Measurements from ENCODE around the gene GPR78. TPM values are rescaled to one million over a fixed set of nuclear protein-coding genes. Genes with fewer than 3 reads are reported as not detected.

GPR78 gene
- total and polyA plus RNA-seq, 4 donors: not detected

- TF ChIP-seq, protein P1, sequence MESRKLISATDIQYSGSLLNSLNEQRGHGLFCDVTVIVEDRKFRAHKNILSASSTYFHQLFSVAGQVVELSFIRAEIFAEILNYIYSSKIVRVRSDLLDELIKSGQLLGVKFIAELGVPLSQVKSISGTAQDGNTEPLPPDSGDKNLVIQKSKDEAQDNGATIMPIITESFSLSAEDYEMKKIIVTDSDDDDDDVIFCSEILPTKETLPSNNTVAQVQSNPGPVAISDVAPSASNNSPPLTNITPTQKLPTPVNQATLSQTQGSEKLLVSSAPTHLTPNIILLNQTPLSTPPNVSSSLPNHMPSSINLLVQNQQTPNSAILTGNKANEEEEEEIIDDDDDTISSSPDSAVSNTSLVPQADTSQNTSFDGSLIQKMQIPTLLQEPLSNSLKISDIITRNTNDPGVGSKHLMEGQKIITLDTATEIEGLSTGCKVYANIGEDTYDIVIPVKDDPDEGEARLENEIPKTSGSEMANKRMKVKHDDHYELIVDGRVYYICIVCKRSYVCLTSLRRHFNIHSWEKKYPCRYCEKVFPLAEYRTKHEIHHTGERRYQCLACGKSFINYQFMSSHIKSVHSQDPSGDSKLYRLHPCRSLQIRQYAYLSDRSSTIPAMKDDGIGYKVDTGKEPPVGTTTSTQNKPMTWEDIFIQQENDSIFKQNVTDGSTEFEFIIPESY (IDR thresholded peaks at IDR 0.05): no peak
- no peak for TF ChIP-seq EGR1 (IDR thresholded peaks at IDR 0.05; ENCODE audit: low read depth in 2 of 2)
- no peak for TF ChIP-seq YY1 (IDR thresholded peaks at IDR 0.05)
- TF ChIP-seq, protein P2, sequence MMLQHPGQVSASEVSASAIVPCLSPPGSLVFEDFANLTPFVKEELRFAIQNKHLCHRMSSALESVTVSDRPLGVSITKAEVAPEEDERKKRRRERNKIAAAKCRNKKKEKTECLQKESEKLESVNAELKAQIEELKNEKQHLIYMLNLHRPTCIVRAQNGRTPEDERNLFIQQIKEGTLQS (IDR thresholded peaks at IDR 0.05): no peak
- TF ChIP-seq HNF4A (conservative IDR thresholded peaks at IDR 0.05): no peak
- no peak for TF ChIP-seq FOXA2 (IDR thresholded peaks at IDR 0.05)
- TF ChIP-seq JUND (IDR thresholded peaks at IDR 0.05): no peak
- TF ChIP-seq TAF1 (conservative IDR thresholded peaks at IDR 0.05): no peak
- TF ChIP-seq, protein P3, sequence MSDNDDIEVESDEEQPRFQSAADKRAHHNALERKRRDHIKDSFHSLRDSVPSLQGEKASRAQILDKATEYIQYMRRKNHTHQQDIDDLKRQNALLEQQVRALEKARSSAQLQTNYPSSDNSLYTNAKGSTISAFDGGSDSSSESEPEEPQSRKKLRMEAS (IDR thresholded peaks at IDR 0.05): no peak
- TF ChIP-seq GABPA (IDR thresholded peaks at IDR 0.05 in 1 of 2, conservative IDR thresholded peaks at IDR 0.05 in 1 of 2): no peak
- no peak for TF ChIP-seq SP1 (IDR thresholded peaks at IDR 0.05)
These were observed 46.8 kb upstream of the GPR78 start (continued) for GRCh38 chr4:8533274-8533865.

DNA sequence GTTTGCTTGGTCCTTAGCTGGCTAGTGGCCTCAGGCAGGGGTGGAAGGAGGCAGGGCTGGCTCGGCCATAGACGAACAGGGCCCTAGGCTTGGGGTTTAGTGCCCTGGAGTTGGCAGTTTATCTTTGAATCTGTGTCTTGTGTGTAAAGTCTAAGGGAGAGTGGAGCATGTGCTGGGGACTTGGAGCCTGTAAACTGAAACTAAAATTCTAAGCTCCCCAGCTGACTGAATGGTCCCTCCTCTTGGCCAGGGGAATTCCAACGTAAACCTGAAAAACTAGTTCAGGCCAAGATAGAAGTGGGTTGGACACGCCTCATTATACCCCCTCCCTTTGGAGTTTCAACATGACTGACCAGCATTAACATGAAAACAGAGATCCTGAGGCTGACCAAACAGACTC, 46.1 kb upstream of the GPR78 start:
- H3K36me3 ChIP-seq (ENCODE audit: control insufficient read depth in 4 of 4, insufficient read depth in 3 of 4, low read depth in 1 of 4, low read length in 3 of 4): no peaks in the 10 kb centered on the region
- no peak overlapping the region for H3K27ac ChIP-seq (ENCODE audit: low read depth in 1 of 2, low read length in 2 of 2)
- H3K4me1 ChIP-seq (ENCODE audit: control insufficient read depth in 4 of 4, insufficient read depth in 4 of 4, low read length in 3 of 4): peaks cover 0 to 7% (median 1%) of the 10 kb centered on the region in 4 donors
- 33% methylated on average over 4 of the region's 4 CpGs for WGBS
- DNase-seq (ENCODE audit: low spot score): no peak
- TF ChIP-seq SP1 (IDR thresholded peaks at IDR 0.05) (peak; percentile 27), JUND (IDR thresholded peaks at IDR 0.05) (no peak)
- H3K4me3 ChIP-seq (ENCODE audit: low read depth in 1 of 3, low read length in 3 of 3): no peak overlapping the region
- no peaks in the 10 kb centered on the region for H3K9me3 ChIP-seq (ENCODE audit: control insufficient read depth in 4 of 4, low read length in 3 of 4)
- H3K9ac ChIP-seq (ENCODE audit: low read depth in 1 of 2, low read length in 2 of 2): no peak overlapping the region
- H3K27me3 ChIP-seq (ENCODE audit: control insufficient read depth in 4 of 4, insufficient read depth in 4 of 4, low read length in 3 of 4): no peaks in the 10 kb centered on the region

DNA sequence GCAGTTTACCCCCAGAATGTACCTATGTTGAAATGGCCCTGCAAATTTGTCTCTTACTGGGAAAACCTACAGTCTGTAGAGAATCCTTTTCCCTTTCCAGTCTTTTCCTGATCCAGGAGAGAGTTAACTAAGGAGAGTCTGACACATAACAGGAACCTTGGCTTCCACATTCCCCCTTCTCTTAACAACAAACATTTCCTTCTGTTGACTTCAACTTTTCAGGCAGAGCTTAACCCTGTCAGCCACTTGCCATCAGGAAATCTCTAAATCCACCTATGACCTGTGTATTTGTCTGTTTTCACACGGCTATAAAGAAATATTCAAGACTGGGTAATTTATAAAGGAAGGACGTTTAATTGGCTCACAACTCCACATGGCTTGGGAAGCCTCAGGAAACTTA, 45.6 kb upstream of the GPR78 start:
- no peak for DNase-seq (ENCODE audit: low spot score)
- H3K27me3 ChIP-seq (ENCODE audit: control insufficient read depth in 4 of 4, insufficient read depth in 4 of 4, low read length in 3 of 4): no peaks in the 10 kb centered on the region

More for the DNA sequence above, 45.6 kb upstream of the GPR78 start:
- TF ChIP-seq, protein P3 (IDR thresholded peaks at IDR 0.05): no peak
- TF ChIP-seq YY1 (IDR thresholded peaks at IDR 0.05) (no peak), EGR1 (IDR thresholded peaks at IDR 0.05; ENCODE audit: low read depth in 2 of 2) (no peak), JUND (IDR thresholded peaks at IDR 0.05) (no peak), RXRA (IDR thresholded peaks at IDR 0.05) (no peak), FOXA1 (IDR thresholded peaks at IDR 0.05) (no peak), FOXA2 (IDR thresholded peaks at IDR 0.05) (no peak), REST (IDR thresholded peaks at IDR 0.05) (no peak), HNF4A (conservative IDR thresholded peaks at IDR 0.05) (no peak), TAF1 (conservative IDR thresholded peaks at IDR 0.05) (no peak), HNF4G (IDR thresholded peaks at IDR 0.05) (no peak), SP1 (IDR thresholded peaks at IDR 0.05) (no peak), RAD21 (IDR thresholded peaks at IDR 0.05) (no peak), GABPA (IDR thresholded peaks at IDR 0.05 in 1 of 2, conservative IDR thresholded peaks at IDR 0.05 in 1 of 2) (no peak), NR2F2 (IDR thresholded peaks at IDR 0.05) (no peak)
- TF ChIP-seq, protein P2 (IDR thresholded peaks at IDR 0.05): no peak
- TF ChIP-seq, protein P4, sequence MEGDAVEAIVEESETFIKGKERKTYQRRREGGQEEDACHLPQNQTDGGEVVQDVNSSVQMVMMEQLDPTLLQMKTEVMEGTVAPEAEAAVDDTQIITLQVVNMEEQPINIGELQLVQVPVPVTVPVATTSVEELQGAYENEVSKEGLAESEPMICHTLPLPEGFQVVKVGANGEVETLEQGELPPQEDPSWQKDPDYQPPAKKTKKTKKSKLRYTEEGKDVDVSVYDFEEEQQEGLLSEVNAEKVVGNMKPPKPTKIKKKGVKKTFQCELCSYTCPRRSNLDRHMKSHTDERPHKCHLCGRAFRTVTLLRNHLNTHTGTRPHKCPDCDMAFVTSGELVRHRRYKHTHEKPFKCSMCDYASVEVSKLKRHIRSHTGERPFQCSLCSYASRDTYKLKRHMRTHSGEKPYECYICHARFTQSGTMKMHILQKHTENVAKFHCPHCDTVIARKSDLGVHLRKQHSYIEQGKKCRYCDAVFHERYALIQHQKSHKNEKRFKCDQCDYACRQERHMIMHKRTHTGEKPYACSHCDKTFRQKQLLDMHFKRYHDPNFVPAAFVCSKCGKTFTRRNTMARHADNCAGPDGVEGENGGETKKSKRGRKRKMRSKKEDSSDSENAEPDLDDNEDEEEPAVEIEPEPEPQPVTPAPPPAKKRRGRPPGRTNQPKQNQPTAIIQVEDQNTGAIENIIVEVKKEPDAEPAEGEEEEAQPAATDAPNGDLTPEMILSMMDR (IDR thresholded peaks at IDR 0.05; ENCODE audit: low read depth, low read length, missing input control): no peak
- TF ChIP-seq, protein P1 (IDR thresholded peaks at IDR 0.05): no peak
- Histone ChIP-seq H3K27ac (ENCODE audit: low read depth in 1 of 2, low read length in 2 of 2) (no peak overlapping the region), H3K4me3 (ENCODE audit: low read depth in 1 of 3, low read length in 3 of 3) (no peak overlapping the region), H3K9me3 (ENCODE audit: control insufficient read depth in 4 of 4, low read length in 3 of 4) (no peaks in the 10 kb centered on the region), H3K4me1 (ENCODE audit: control insufficient read depth in 4 of 4, insufficient read depth in 4 of 4, low read length in 3 of 4) (peaks cover 0 to 7% (median 1%) of the 10 kb centered on the region in 4 donors), H3K36me3 (ENCODE audit: control insufficient read depth in 4 of 4, insufficient read depth in 3 of 4, low read depth in 1 of 4, low read length in 3 of 4) (no peaks in the 10 kb centered on the region), H3K9ac (ENCODE audit: low read depth in 1 of 2, low read length in 2 of 2) (no peak overlapping the region)
- 53% methylated on average over 2 of the region's 2 CpGs for WGBS
